SU-DHL-6 (cell line): ENCODE measurements around the gene NOSIP.

Experiments used
- CTCF ChIP-seq: fragments of 200-600 bp; sonication (generic); IDR thresholded peaks from one replicate; pipeline ENCODE4 v1.5.1; 2017; ENCODE audit warnings: antibody characterized with exemption, mild to moderate bottlenecking, low read length, moderate library complexity; ENCODE audit not compliant: insufficient read depth, poor library complexity, severe bottlenecking
- EZH2phosphoT487 ChIP-seq: fragments of 200-600 bp; sonication (generic), shearing (Covaris generic); conservative IDR thresholded peaks from 2 replicates; pipeline ENCODE4 v1.6.1; 2018; ENCODE audit warnings: mild to moderate bottlenecking, antibody characterized with exemption, low read length, moderate library complexity, mixed read lengths

GRCh38 chr19:49507803-49508494 is 72.4 kb downstream of the NOSIP start:
- TF ChIP-seq CTCF (no peak), EZH2phosphoT487 (no peak)
